ENCODE results near the gene HBEGF.

DNA sequence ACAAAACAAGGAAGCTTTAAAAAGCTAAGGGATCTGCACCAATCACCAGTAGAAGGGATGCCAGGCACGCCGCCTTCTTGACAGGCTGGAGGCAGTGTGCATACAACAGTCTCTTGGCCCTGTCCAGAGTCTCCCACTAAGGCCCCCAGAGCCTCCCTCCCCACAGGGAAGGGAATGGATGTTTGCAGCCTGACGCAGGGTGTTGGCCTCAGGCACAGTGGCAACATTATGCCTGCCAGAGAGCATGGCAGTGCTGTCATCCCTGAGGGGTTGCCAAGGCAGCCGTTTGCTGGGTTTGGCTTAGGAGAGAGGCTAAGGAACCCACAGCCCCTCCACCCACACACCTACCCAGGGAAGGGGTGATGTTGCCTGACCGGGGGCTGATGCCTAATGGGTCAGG is 4.8 kb downstream of the HBEGF start:
- TF ChIP-seq, protein P1, sequence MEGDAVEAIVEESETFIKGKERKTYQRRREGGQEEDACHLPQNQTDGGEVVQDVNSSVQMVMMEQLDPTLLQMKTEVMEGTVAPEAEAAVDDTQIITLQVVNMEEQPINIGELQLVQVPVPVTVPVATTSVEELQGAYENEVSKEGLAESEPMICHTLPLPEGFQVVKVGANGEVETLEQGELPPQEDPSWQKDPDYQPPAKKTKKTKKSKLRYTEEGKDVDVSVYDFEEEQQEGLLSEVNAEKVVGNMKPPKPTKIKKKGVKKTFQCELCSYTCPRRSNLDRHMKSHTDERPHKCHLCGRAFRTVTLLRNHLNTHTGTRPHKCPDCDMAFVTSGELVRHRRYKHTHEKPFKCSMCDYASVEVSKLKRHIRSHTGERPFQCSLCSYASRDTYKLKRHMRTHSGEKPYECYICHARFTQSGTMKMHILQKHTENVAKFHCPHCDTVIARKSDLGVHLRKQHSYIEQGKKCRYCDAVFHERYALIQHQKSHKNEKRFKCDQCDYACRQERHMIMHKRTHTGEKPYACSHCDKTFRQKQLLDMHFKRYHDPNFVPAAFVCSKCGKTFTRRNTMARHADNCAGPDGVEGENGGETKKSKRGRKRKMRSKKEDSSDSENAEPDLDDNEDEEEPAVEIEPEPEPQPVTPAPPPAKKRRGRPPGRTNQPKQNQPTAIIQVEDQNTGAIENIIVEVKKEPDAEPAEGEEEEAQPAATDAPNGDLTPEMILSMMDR (IDR thresholded peaks at IDR 0.05), result no peak
- TF ChIP-seq EZH2 (IDR thresholded peaks at IDR 0.05) (no peak), EZH2phosphoT487 (IDR thresholded peaks at IDR 0.05) (no peak)
